Measurements from ENCODE around the gene STARD5. TPM values are rescaled to one million over a fixed set of nuclear protein-coding genes. Genes with fewer than 3 reads are reported as not detected.

STARD5 gene
- total and polyA plus RNA-seq, 8 donors: 3.8 to 6.6 (median 5.2) TPM

DNA sequence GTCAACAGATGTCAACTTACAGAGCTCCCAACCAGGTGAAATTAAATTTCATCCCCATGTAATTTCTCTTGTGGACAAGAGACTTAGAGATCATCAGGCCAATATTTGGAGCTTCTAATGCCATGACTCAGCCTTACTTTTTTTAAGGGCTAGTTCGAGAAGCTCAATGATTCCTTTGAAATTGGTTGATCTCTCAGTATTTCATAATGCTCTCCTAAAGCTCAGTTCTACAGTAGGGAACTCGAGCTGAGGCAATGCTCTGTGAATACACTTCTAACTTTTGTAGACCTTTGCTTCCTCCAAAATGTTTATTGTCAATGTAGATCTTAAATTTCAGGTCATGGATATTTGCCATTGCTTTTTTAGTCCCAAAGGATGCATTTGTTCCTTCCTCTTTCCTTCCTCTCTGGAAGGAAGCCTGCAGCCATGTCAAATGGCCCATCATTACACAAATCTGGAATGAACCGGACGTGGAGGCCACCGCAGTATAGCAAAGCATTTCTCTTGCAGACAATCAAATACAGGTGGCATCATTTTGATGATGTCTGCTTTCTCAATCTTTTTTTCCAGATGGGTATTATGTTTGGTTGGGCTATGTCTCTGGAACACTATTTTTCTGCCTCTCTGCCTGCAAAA lies 28.3 kb downstream of the STARD5 start:
- H3K36me3 ChIP-seq: peaks cover 0 to 12% of the 10 kb centered on the region in 2 donors
- peak overlapping the region; percentile 1 to 85 for H3K27ac ChIP-seq
- TF ChIP-seq, protein P1, sequence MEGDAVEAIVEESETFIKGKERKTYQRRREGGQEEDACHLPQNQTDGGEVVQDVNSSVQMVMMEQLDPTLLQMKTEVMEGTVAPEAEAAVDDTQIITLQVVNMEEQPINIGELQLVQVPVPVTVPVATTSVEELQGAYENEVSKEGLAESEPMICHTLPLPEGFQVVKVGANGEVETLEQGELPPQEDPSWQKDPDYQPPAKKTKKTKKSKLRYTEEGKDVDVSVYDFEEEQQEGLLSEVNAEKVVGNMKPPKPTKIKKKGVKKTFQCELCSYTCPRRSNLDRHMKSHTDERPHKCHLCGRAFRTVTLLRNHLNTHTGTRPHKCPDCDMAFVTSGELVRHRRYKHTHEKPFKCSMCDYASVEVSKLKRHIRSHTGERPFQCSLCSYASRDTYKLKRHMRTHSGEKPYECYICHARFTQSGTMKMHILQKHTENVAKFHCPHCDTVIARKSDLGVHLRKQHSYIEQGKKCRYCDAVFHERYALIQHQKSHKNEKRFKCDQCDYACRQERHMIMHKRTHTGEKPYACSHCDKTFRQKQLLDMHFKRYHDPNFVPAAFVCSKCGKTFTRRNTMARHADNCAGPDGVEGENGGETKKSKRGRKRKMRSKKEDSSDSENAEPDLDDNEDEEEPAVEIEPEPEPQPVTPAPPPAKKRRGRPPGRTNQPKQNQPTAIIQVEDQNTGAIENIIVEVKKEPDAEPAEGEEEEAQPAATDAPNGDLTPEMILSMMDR (IDR thresholded peaks at IDR 0.05): no peak

DNA sequence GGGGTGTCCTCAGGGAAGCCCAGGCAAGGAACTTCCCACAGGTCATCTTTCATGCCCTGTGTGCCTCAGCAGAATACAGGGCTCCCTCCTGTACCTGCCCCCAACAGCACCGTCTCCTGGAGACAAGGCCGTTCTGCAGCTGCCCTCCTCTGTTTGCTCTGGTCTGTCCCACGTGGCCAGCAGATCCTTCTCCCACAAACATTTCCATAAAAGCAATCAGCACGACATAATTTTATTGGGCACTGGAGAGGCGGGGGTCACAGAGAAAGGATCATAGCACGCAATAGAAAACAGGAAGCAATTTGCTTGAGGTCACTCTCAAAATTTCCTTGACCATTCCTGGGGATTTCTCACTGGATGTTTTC lies 29.4 kb downstream of the STARD5 start:
- no peaks in the 10 kb centered on the region for H3K27me3 ChIP-seq
- TF ChIP-seq, protein P1 (IDR thresholded peaks at IDR 0.05): no peak
- H3K4me3 ChIP-seq: no peak overlapping the region
- H3K27ac ChIP-seq: peak overlapping the region; percentile 27 to 85
- no peaks in the 10 kb centered on the region for H3K9me3 ChIP-seq
- peaks cover 4 to 73% of the 10 kb centered on the region in 2 donors for H3K4me1 ChIP-seq
- ATAC-seq (no peak), DNase-seq (no peak)
- intact Hi-C loops (cut with DNase I): no loop called here
- peaks cover 0 to 6% of the 10 kb centered on the region in 2 donors for H3K36me3 ChIP-seq

More for the DNA sequence above, 28.3 kb downstream of the STARD5 start:
- intact Hi-C loops (cut with DNase I): no loop called here
- Histone ChIP-seq H3K4me1 (peaks cover 4 to 84% of the 10 kb centered on the region in 2 donors), H3K9me3 (no peaks in the 10 kb centered on the region), H3K4me3 (no peak overlapping the region), H3K27me3 (no peaks in the 10 kb centered on the region)
- no peak for DNase-seq
- ATAC-seq: no peak

DNA sequence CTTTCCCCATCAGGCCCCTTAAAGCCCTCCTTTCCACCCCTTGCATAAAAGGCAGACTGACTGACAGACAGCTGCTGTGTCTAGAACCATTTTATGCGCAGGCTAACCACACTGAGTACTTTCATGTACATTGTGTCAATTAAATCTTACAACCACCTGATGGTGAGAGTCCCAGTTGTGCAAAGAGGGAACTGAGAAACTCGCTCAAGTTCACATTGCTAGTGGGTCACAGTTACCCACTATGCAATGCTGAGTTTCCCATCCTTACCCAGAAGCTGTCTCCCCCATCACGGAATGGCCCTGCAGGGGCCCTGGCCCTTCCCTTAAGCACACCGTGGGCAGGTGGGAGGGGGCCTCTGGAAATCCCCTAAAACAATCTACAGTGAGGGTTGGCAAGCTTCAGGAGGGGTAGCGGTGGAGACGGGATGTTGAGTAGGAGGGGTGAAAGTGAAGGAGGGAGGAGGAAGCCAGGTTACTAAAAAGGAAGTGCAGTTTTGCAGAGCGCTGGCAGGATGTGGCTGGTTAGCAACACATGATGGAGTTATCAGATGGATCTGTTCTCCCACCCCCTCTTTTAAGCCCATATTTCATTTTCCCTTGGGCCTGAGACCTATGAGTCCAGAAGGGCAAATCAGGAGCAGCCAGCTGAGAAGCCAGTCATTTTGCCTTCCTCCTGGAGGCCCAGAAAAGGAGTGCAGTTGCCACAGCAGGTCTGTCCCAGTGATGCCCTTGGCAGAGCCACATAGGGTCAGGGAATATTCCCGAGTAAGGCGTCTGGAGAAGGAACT lies 30.0 kb downstream of the STARD5 start:
- peak overlapping the region in 1 of 2 donors; percentile 6 for H3K4me3 ChIP-seq
- H3K9me3 ChIP-seq: no peaks in the 10 kb centered on the region
- no peaks in the 10 kb centered on the region for H3K27me3 ChIP-seq
- TF ChIP-seq, protein P1 (IDR thresholded peaks at IDR 0.05): no peak
- peaks cover 0 to 6% of the 10 kb centered on the region in 2 donors for H3K36me3 ChIP-seq
- peaks cover 4 to 67% of the 10 kb centered on the region in 2 donors for H3K4me1 ChIP-seq
- no peak for DNase-seq
- peak overlapping the region; percentile 27 to 85 for H3K27ac ChIP-seq
- intact Hi-C loops (cut with DNase I): no loop called here
- peak; percentile 33 for ATAC-seq

DNA sequence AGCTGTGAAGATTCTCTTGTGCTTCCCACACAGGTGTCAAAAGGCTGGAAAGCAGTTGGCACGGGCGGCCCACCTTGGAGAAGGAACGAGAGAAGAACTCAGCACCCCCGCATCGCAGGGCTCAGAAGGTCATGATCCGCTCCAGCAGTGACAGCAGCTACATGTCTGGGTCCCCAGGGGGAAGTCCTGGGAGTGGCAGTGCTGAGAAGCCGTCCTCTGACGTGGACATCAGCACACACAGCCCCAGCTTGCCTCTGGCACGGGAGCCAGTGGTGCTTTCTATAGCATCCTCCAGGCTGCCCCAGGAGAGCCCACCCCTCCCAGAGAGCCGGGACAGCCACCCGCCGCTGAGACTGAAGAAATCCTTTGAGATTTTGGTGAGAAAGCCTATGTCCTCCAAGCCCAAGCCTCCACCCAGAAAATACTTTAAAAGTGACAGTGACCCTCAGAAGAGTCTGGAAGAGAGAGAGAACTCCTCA lies 31.4 kb downstream of the STARD5 start:
- intact Hi-C loops (cut with DNase I): no loop called here
- no peak overlapping the region for H3K4me3 ChIP-seq
- ATAC-seq (no peak), DNase-seq (no peak)
- TF ChIP-seq, protein P1 (IDR thresholded peaks at IDR 0.05): no peak
- no peaks in the 10 kb centered on the region for H3K27me3 ChIP-seq
- no peaks in the 10 kb centered on the region for H3K9me3 ChIP-seq
- H3K4me1 ChIP-seq: peaks cover 4 to 54% of the 10 kb centered on the region in 2 donors
- peaks cover 0 to 6% of the 10 kb centered on the region in 2 donors for H3K36me3 ChIP-seq
- H3K27ac ChIP-seq: peak overlapping the region in 1 of 2 donors; percentile 85

DNA sequence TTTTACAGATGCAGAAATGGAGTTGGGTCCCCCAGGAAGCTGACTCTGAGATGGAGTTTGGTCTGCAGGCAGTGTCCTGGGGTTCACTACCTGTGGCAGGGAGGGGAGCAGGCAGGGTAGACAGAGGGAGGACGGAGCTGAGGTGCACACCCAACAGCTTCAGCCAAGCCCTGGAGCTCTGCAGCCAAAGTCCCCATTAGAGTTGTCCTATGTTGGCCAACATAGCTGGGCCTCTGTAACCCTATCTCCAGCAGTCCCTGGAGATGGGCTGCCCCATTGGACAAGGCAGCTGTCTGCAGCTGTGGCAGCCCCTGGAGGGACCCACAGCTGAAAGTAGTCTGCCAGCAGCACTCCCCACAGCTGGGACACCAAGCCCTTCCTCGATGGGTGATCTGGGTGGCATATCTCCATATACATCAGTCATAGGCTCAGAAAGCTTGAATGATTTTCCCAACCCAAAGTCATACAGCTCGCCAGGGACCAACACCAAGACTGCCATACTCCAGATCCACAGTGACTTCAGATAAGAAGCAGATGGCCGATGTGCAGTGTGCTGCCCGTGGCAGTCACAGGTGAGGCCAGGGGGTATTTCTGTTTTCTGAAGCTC lies 31.9 kb downstream of the STARD5 start:
- Histone ChIP-seq H3K36me3 (peaks cover 0 to 6% of the 10 kb centered on the region in 2 donors), H3K4me1 (peaks cover 2 to 49% of the 10 kb centered on the region in 2 donors), H3K4me3 (no peak overlapping the region), H3K27me3 (no peaks in the 10 kb centered on the region), H3K27ac (peak overlapping the region in 1 of 2 donors; percentile 85), H3K9me3 (no peaks in the 10 kb centered on the region)
- TF ChIP-seq, protein P1 (IDR thresholded peaks at IDR 0.05): no peak
- ATAC-seq: no peak
- intact Hi-C loops (cut with DNase I): no loop called here
- DNase-seq: no peak
